WERI-Rb-1 (cell line): Measurements from ENCODE around the gene AMPH.

Experiments
- DNase-seq: peaks from one replicate; pipeline ENCODE4 v3.0.0-alpha.2; 2020
- H3K27ac ChIP-seq: fragments of 250-450 bp; sonication (Bioruptor Pico); 2 replicates; pipeline ENCODE4 v1.5.1; 2020; ENCODE audit warnings: mild to moderate bottlenecking, moderate library complexity
- H3K27me3 ChIP-seq: fragments of 250-450 bp; sonication (Bioruptor Pico); 2 replicates; pipeline ENCODE4 v1.5.1; 2021; ENCODE audit warnings: mild to moderate bottlenecking, low read depth, moderate library complexity; ENCODE audit not compliant: insufficient read depth, severe bottlenecking
- H3K36me3 ChIP-seq: fragments of 250-450 bp; sonication (Bioruptor Pico); 2 replicates; pipeline ENCODE4 v1.5.1; 2020; ENCODE audit warnings: mild to moderate bottlenecking, moderate library complexity
- H3K4me3 ChIP-seq: 2 replicates; pipeline ENCODE4 v1.5.1; 2011; ENCODE audit warnings: low read depth, mild to moderate bottlenecking, control low read depth, low read length
- H3K9me3 ChIP-seq: fragments of 250-450 bp; sonication (Bioruptor Pico); 2 replicates; pipeline ENCODE4 v1.5.1; 2021; ENCODE audit warnings: mild to moderate bottlenecking, moderate library complexity; ENCODE audit not compliant: severe bottlenecking
- CTCF ChIP-seq: IDR thresholded peaks from 2 replicates; pipeline ENCODE4 v1.5.1; 2011; ENCODE audit warnings: low read depth, mild to moderate bottlenecking, control low read depth, inconsistent platforms, low read length

The AMPH gene

DNA sequence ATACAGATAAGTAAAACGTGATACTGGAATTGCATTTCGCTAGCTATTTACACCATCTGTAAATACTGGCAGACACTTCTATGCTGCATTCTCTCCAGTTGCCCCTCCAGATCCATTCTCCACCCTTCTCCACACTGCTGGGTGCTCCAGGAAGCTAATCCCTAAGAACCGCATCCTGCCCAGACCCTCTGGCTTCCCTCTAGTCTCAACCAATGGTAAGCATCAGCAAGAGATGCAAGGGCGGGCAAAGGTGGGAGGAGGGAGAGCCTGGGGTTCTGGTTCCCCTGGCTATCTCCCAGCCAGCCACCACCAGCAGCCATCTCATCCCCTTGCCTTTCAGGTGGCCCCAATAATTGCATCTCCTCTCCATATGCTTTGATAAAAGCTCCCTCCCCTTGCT is 84.4 kb downstream of the AMPH start:
- Histone ChIP-seq H3K36me3 (no peaks in the 10 kb centered on the region), H3K4me3 (no peak overlapping the region), H3K27ac (no peak overlapping the region), H3K27me3 (no peaks in the 10 kb centered on the region), H3K9me3 (no peaks in the 10 kb centered on the region)
- TF ChIP-seq CTCF: no peak
- no peak for DNase-seq

DNA sequence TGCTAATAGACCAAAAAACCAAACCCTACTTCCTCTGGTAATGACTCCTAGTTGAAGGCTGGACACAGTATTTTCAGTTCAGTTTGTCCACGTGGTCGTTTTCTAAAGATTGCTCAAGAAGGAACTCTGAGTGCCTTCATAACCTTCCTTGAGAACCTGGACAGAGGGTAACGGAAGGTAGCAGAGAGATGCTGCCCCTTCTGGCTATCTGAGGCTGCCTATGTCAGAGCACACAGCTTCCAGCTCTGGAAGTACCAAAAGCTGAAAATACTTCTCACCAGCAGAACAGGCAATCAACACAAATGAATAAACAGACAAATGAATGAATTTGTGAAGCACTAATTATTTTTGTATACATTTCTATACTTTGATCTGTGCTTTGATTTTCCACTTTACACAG is 85.2 kb downstream of the AMPH start:
- Histone ChIP-seq H3K27ac (no peak overlapping the region), H3K36me3 (no peaks in the 10 kb centered on the region), H3K27me3 (no peaks in the 10 kb centered on the region), H3K4me3 (no peak overlapping the region), H3K9me3 (no peaks in the 10 kb centered on the region)
- no peak for DNase-seq
- no peak for TF ChIP-seq CTCF

DNA sequence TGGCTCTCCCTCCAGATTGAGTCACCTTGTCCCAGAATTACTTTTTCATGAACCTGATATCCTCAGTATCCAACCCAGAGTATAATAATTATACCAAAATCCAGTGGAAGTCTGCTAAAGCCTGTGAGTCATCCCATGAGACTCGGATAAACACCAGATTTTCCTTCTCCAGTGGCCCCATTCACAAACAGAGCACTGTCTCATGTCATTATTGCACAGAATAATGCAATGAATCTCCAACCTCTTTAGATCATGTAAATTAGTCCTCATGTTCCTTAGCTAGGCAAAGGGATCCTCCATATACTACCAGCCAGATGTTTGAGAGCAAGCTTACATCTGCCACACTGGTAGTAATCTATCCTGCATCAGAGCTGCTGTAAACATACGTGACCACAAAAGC is 89.0 kb downstream of the AMPH start:
- no peaks in the 10 kb centered on the region for H3K27me3 ChIP-seq
- no peaks in the 10 kb centered on the region for H3K9me3 ChIP-seq
- H3K27ac ChIP-seq: no peak overlapping the region
- H3K36me3 ChIP-seq: no peaks in the 10 kb centered on the region
- no peak for TF ChIP-seq CTCF
- no peak overlapping the region for H3K4me3 ChIP-seq
- no peak for DNase-seq

DNA sequence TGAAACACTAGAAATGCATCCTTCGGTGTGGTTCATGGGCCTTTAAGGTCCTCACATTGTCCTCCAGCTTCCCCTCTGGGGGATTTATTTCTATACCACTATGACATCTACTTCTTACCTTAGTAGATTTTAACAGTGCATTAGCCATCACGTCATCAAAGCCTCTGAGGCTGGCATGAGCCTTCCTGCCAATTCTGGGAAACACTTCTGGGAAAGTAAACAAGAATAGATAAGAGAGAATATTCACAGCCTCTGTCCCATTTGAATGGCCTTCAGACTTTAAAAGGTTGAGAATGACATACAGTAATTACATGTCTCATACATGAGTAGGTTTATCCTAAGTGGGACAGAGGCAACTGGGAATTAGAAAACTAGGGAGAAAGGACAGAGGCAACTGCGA is 89.7 kb downstream of the AMPH start:
- H3K36me3 ChIP-seq: no peaks in the 10 kb centered on the region
- no peaks in the 10 kb centered on the region for H3K9me3 ChIP-seq
- no peaks in the 10 kb centered on the region for H3K27me3 ChIP-seq
- no peak overlapping the region for H3K4me3 ChIP-seq
- TF ChIP-seq CTCF: no peak
- no peak for DNase-seq
- no peak overlapping the region for H3K27ac ChIP-seq

DNA sequence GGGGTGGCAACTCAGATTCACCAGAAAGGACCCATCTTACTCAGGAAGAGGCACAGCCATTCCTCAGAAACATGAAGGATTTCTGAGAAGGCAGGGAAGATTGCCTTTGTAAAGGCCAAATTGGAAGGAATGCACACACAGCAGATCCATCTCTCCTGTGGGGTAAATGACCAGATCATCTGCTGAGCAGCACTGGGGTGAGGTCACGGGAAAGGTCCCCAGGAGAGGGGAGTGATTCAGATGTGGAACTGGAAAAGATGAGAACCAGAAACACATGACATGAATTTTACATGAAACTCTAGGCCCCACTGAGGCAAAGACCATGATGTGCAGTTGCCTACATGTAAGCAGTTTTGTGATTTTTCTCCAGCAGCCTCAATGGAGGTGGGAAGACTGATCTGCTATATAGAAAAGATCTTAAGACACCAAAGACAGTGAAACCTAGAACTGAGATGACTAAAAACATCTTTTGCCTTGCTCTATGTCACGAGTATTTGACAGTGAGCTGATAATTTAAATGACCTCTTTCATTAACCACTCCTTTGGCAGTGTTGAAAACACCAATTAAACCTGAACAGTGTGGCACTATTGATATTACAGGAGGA is 91.6 kb downstream of the AMPH start:
- no peaks in the 10 kb centered on the region for H3K27me3 ChIP-seq
- no peak overlapping the region for H3K4me3 ChIP-seq
- TF ChIP-seq CTCF: no peak
- H3K27ac ChIP-seq: no peak overlapping the region
- no peaks in the 10 kb centered on the region for H3K36me3 ChIP-seq
- no peak for DNase-seq
- no peaks in the 10 kb centered on the region for H3K9me3 ChIP-seq

- Histone ChIP-seq H3K27ac (no peak overlapping the region), H3K9me3 (no peaks in the 10 kb centered on the region), H3K27me3 (no peaks in the 10 kb centered on the region), H3K4me3 (no peak overlapping the region), H3K36me3 (no peaks in the 10 kb centered on the region)
- no peak for DNase-seq
- TF ChIP-seq CTCF: no peak
These were observed 96.1 kb downstream of the AMPH start for GRCh38 chr7:38535073-38535472.
